Lower lobe of right lung (tissue), 2 donors: ENCODE results near the gene TMBIM4. TPM values are rescaled to one million over a fixed set of nuclear protein-coding genes. Genes with fewer than 3 reads are reported as not detected.

Experiments
- ATAC-seq, 2 donors: fragments of 200-7000 bp; cut with Tn5 transposase; one replicate each; pipeline ENCODE4 v1.9.1; 2020 to 2022; ENCODE audit warnings: mild to moderate bottlenecking in 2 of 2, moderate library complexity in 2 of 2
- DNase-seq: peaks from one replicate; pipeline ENCODE4 v3.0.0-alpha.2; 2020
- H3K27ac ChIP-seq: fragments of 200-600 bp; one replicate; pipeline ENCODE4 v1.8.0; 2022
- H3K27me3 ChIP-seq: fragments of 200-600 bp; one replicate; pipeline ENCODE4 v1.8.0; 2022; ENCODE audit warnings: low read depth
- H3K36me3 ChIP-seq: fragments of 200-600 bp; one replicate; pipeline ENCODE4 v1.8.0; 2022; ENCODE audit warnings: mild to moderate bottlenecking
- H3K4me1 ChIP-seq: fragments of 200-600 bp; one replicate; pipeline ENCODE4 v1.8.0; 2022
- H3K4me3 ChIP-seq: fragments of 200-600 bp; one replicate; pipeline ENCODE4 v1.8.0; 2022; ENCODE audit warnings: mild to moderate bottlenecking
- H3K9me3 ChIP-seq: fragments of 200-600 bp; one replicate; pipeline ENCODE4 v1.8.0; 2022
- CTCF ChIP-seq: fragments of 200-600 bp; IDR thresholded peaks from one replicate; pipeline ENCODE4 v1.8.0; 2022; ENCODE audit warnings: antibody characterized with exemption, mild to moderate bottlenecking
- intact Hi-C: fragments of 100-400 bp; cut with DNase I; formaldehyde crosslinking; loops from one replicate; pipeline ENCODE4 v1.11.0; 2022
- total RNA-seq: library from RNA; stranded (reverse); fragmentation: NEBNext Ultra II Directional; extraction: Animal tissue kit (Norgen Biotek cat#: 25700); gene quantifications from one replicate; pipeline ENCODE4 v1.2.1, GENCODE V29; 2021
- donor health status: DM: no; HTN: yes; CAD: no; lungs with severe emphysema.

The TMBIM4 gene
- total RNA-seq, 1 donor from 2014 or later = 174 TPM

DNA sequence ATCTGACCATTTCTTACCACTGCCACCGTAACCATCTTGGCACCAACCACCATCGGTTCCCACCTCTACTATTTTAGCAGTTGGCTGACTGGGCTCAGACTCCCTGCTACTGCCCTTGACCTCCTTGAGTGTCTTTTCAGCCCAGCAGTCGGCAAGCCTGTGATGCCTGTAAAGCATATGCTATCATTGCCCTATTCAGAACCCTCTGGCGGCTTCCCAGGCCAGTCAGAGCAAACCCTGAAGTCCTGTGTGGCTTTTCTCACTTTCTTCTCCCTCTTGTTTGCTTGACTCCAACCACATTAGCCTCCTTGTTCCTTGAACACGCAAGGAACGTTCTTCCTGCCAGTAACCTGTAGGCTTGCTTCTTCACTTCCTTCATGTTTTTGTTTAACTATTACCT lies 25.4 kb upstream of the TMBIM4 start:
- peaks cover 8% of the 10 kb centered on the region for H3K36me3 ChIP-seq
- H3K4me1 ChIP-seq = peaks cover 58% of the 10 kb centered on the region
- intact Hi-C loops = no loop called here
- peak overlapping the region; percentile 20 for H3K27ac ChIP-seq
- no peak for TF ChIP-seq CTCF
- no peaks in the 10 kb centered on the region for H3K9me3 ChIP-seq
- DNase-seq (no peak), ATAC-seq (peak; percentile 11 to 33)
- no peaks in the 10 kb centered on the region for H3K27me3 ChIP-seq
- no peak overlapping the region for H3K4me3 ChIP-seq

GRCh38 chr12:66194122-66194521 lies 24.3 kb upstream of the TMBIM4 start:
- no peak overlapping the region for H3K27ac ChIP-seq
- peaks cover 58% of the 10 kb centered on the region for H3K4me1 ChIP-seq
- ATAC-seq (no peak), DNase-seq (no peak)
- H3K4me3 ChIP-seq = no peak overlapping the region
- TF ChIP-seq CTCF = no peak
- intact Hi-C loops = no loop called here
- peaks cover 8% of the 10 kb centered on the region for H3K36me3 ChIP-seq
- H3K9me3 ChIP-seq = no peaks in the 10 kb centered on the region
- H3K27me3 ChIP-seq = no peaks in the 10 kb centered on the region

GRCh38 chr12:66191547-66192126 lies 21.8 kb upstream of the TMBIM4 start:
- Histone ChIP-seq H3K27me3 (no peaks in the 10 kb centered on the region), H3K27ac (no peak overlapping the region), H3K36me3 (peaks cover 8% of the 10 kb centered on the region), H3K9me3 (no peaks in the 10 kb centered on the region), H3K4me1 (peaks cover 45% of the 10 kb centered on the region), H3K4me3 (peak overlapping the region; percentile 62)
- DNase-seq = no peak
- ATAC-seq = no peak
- intact Hi-C loops = no loop called here
- TF ChIP-seq CTCF = no peak

GRCh38 chr12:66190519-66191370 lies 20.9 kb upstream of the TMBIM4 start:
- no peak for TF ChIP-seq CTCF
- Histone ChIP-seq H3K27ac (peak overlapping the region; percentile 95), H3K4me1 (peaks cover 40% of the 10 kb centered on the region), H3K4me3 (peak overlapping the region; percentile 62), H3K9me3 (no peaks in the 10 kb centered on the region), H3K27me3 (no peaks in the 10 kb centered on the region), H3K36me3 (peaks cover 8% of the 10 kb centered on the region)
- intact Hi-C loops = no loop called here
- DNase-seq (no peak), ATAC-seq (peak in 1 of 2 donors; percentile 3)

GRCh38 chr12:66189889-66190288 lies 20.1 kb upstream of the TMBIM4 start:
- Histone ChIP-seq H3K4me3 (peak overlapping the region; percentile 62), H3K27me3 (no peaks in the 10 kb centered on the region), H3K4me1 (peaks cover 32% of the 10 kb centered on the region), H3K27ac (peak overlapping the region; percentile 95), H3K9me3 (no peaks in the 10 kb centered on the region), H3K36me3 (peaks cover 8% of the 10 kb centered on the region)
- ATAC-seq (no peak), DNase-seq (no peak)
- no peak for TF ChIP-seq CTCF
- intact Hi-C loops = no loop called here
